H9 (cell line): Measurements from ENCODE around the gene SPTSSA. TPM values are rescaled to one million over a fixed set of nuclear protein-coding genes. Genes with fewer than 3 reads are reported as not detected.

Experiments
- DNase-seq: peaks from one replicate; pipeline ENCODE4 v3.0.0-alpha.2; 2017
- H2AFZ ChIP-seq: one replicate; pipeline ENCODE4 v1.6.1; 2013; ENCODE audit warnings: mild to moderate bottlenecking, low read length, control low read depth, moderate library complexity
- H2AK5ac ChIP-seq: 2 replicates; pipeline ENCODE4 v1.6.1; 2013; ENCODE audit warnings: low read length, control low read depth, mixed read lengths; ENCODE audit not compliant: insufficient read length
- H2BK120ac ChIP-seq: one replicate; pipeline ENCODE4 v1.6.1; 2013; ENCODE audit warnings: low read depth, mild to moderate bottlenecking, low read length, control low read depth, inconsistent platforms; ENCODE audit not compliant: poor library complexity, severe bottlenecking
- H2BK12ac ChIP-seq: 2 replicates; pipeline ENCODE4 v1.6.1; 2013; ENCODE audit warnings: low read length, control low read depth, mixed read lengths, low read depth; ENCODE audit not compliant: insufficient read length
- H2BK15ac ChIP-seq: 2 replicates; pipeline ENCODE4 v1.6.1; 2013; ENCODE audit warnings: low read depth, low read length, control low read depth
- H2BK20ac ChIP-seq: one replicate; pipeline ENCODE4 v1.6.1; 2013; ENCODE audit warnings: low read depth, mild to moderate bottlenecking, low read length, control low read depth, inconsistent platforms; ENCODE audit not compliant: poor library complexity, severe bottlenecking
- H2BK5ac ChIP-seq: 2 replicates; pipeline ENCODE4 v1.6.1; 2013; ENCODE audit warnings: low read length, control low read depth, mixed read lengths; ENCODE audit not compliant: insufficient read length
- H3K14ac ChIP-seq: 2 replicates; pipeline ENCODE4 v1.6.1; 2013; ENCODE audit warnings: low read length, control low read depth; ENCODE audit not compliant: insufficient read depth
- H3K18ac ChIP-seq: 2 replicates; pipeline ENCODE4 v1.6.1; 2013; ENCODE audit warnings: low read depth, mild to moderate bottlenecking, mixed read lengths, low read length, control low read depth; ENCODE audit not compliant: insufficient read length
- H3K23ac ChIP-seq: 2 replicates; pipeline ENCODE4 v1.6.1; 2013; ENCODE audit warnings: low read length, control low read depth, mixed read lengths, low read depth; ENCODE audit not compliant: insufficient read length
- H3K23me2 ChIP-seq: 2 replicates; pipeline ENCODE4 v1.6.1; 2013; ENCODE audit warnings: low read depth, mild to moderate bottlenecking, mixed read lengths, low read length, control low read depth; ENCODE audit not compliant: insufficient read length, poor library complexity, severe bottlenecking
- H3K27ac ChIP-seq: 2 replicates; pipeline ENCODE4 v1.5.1; 2013; ENCODE audit warnings: low read length, control low read depth, mixed read lengths, low read depth; ENCODE audit not compliant: insufficient read length
- H3K27me3 ChIP-seq: 2 replicates; pipeline ENCODE4 v1.6.1; 2013; ENCODE audit warnings: low read length, control low read depth, inconsistent platforms; ENCODE audit not compliant: insufficient read depth
- H3K4ac ChIP-seq: 2 replicates; pipeline ENCODE4 v1.6.1; 2013; ENCODE audit warnings: low read depth, mild to moderate bottlenecking, control low read depth, inconsistent platforms, low read length, moderate library complexity
- H3K4me1 ChIP-seq: 2 replicates; pipeline ENCODE4 v1.6.1; 2013; ENCODE audit warnings: low read length, control low read depth, inconsistent platforms; ENCODE audit not compliant: insufficient read depth
- H3K4me2 ChIP-seq: 2 replicates; pipeline ENCODE4 v1.6.1; 2013; ENCODE audit warnings: low read length, control low read depth, mixed read lengths; ENCODE audit not compliant: insufficient read length, insufficient read depth
- H3K56ac ChIP-seq: 2 replicates; pipeline ENCODE4 v1.6.1; 2013; ENCODE audit warnings: low read depth, mild to moderate bottlenecking, mixed read lengths, low read length, control low read depth; ENCODE audit not compliant: insufficient read length
- H3K79me1 ChIP-seq: 2 replicates; pipeline ENCODE4 v1.6.1; 2013; ENCODE audit warnings: low read depth, mild to moderate bottlenecking, moderate library complexity, low read length, control low read depth, inconsistent platforms; ENCODE audit not compliant: insufficient read depth, poor library complexity, severe bottlenecking
- H3K79me2 ChIP-seq: 2 replicates; pipeline ENCODE4 v1.6.1; 2013; ENCODE audit warnings: low read length, control low read depth, inconsistent platforms; ENCODE audit not compliant: insufficient read depth
- H3K9ac ChIP-seq: 2 replicates; pipeline ENCODE4 v1.6.1; 2013; ENCODE audit warnings: low read length, control low read depth, mixed read lengths; ENCODE audit not compliant: insufficient read length; ENCODE audit errors: extremely low read depth
- H3K9me3 ChIP-seq: one replicate; pipeline ENCODE4 v1.6.1; 2013; ENCODE audit warnings: low read depth, low read length, inconsistent platforms; ENCODE audit not compliant: control insufficient read depth
- H3T11ph ChIP-seq: one replicate; pipeline ENCODE4 v1.6.1; 2013; ENCODE audit warnings: mild to moderate bottlenecking, low read length, control low read depth, inconsistent platforms
- H4K20me1 ChIP-seq: one replicate; pipeline ENCODE4 v1.6.1; 2013; ENCODE audit not compliant: control insufficient read depth, insufficient read length, insufficient read depth
- H4K5ac ChIP-seq: 2 replicates; pipeline ENCODE4 v1.6.1; 2013; ENCODE audit warnings: low read depth, mild to moderate bottlenecking, mixed read lengths, low read length, control low read depth; ENCODE audit not compliant: insufficient read length
- H4K8ac ChIP-seq: replicated peaks from 2 replicates; pipeline ENCODE4 v1.6.1; 2013; ENCODE audit warnings: low read length, control low read depth, mixed read lengths, low read depth; ENCODE audit not compliant: insufficient read length
- H4K91ac ChIP-seq: 2 replicates; pipeline ENCODE4 v1.6.1; 2013; ENCODE audit warnings: low read depth, mild to moderate bottlenecking, moderate library complexity, mixed read lengths, low read length, control low read depth; ENCODE audit not compliant: insufficient read length
- H3K27ac Mint-ChIP-seq, 3 experiments: 2 replicates in 2 of 3; 3 replicates in 1 of 3; pipeline ENCODE4 v1.8.0; 2020 to 2021; ENCODE audit warnings: mixed read lengths in 3 of 3, mild to moderate bottlenecking in 1 of 3, moderate library complexity in 1 of 3
- H3K27me3 Mint-ChIP-seq: 2 replicates; pipeline ENCODE4 v1.8.0; 2021; ENCODE audit warnings: low read depth, mild to moderate bottlenecking, moderate library complexity, mixed read lengths
- H3K36me3 Mint-ChIP-seq, 3 experiments: 2 replicates in 2 of 3; 3 replicates in 1 of 3; pipeline ENCODE4 v1.8.0; 2020 to 2021; ENCODE audit warnings: low read depth in 3 of 3, mixed read lengths in 3 of 3; ENCODE audit not compliant: insufficient read depth in 1 of 3
- H3K4me1 Mint-ChIP-seq, 2 experiments: 2 replicates each; pipeline ENCODE4 v1.8.0; 2020; ENCODE audit warnings: mixed read lengths in 2 of 2
- H3K4me3 Mint-ChIP-seq, 2 experiments: 2 replicates in 1 of 2; 3 replicates in 1 of 2; pipeline ENCODE4 v1.8.0; 2020 to 2021; ENCODE audit warnings: mild to moderate bottlenecking in 2 of 2, mixed read lengths in 2 of 2, moderate library complexity in 1 of 2
- H3K9me3 Mint-ChIP-seq, 2 experiments: 2 replicates in 1 of 2; 3 replicates in 1 of 2; pipeline ENCODE4 v1.8.0; 2020; ENCODE audit warnings: mild to moderate bottlenecking in 2 of 2, mixed read lengths in 2 of 2, moderate library complexity in 1 of 2
- CTCF ChIP-seq: fragments of 200-600 bp; sonication (generic); conservative IDR thresholded peaks from 3 replicates; pipeline ENCODE4 v1.8.0; 2021; ENCODE audit warnings: antibody characterized with exemption, mild to moderate bottlenecking
- WGBS: extraction: QIAGEN DNeasy Blood & Tissue Kit; methylation state at CpG from one replicate; pipeline ENCODE4 v1.1.7; 2013; ENCODE audit warnings: missing lambda C conversion rate, low lambda C conversion rate, mixed read lengths; ENCODE audit not compliant: insufficient read length; ENCODE audit errors: extremely low coverage; 5-methylcytosine and 5-hydroxymethylcytosine counted together
- total RNA-seq: library from RNA; stranded (reverse); gene quantifications from 2 replicates; pipeline ENCODE4 v1.2.1, GENCODE V29; 2021

The SPTSSA gene
- total RNA-seq, 1 experiment from 2014 or later, result 23.3 TPM

DNA sequence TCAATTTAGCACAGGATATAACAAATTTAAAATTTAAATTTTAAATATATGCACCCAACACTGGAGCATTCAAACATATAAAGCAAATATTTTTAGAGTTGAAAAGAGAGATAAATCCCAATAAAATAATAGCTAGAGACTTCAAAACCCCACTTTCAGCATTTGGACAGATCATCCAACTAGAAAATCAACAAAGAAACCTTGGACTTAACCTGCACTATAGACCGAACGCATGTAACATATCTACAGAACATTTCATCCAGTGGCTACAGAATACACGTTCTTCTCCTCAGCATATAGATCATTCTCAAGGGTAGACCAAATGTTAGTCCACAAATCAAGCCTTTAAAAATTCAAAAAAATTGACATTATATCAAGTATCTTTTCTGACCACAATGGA is 64.0 kb downstream of the SPTSSA start:
- H3K4me3 Mint-ChIP-seq, result no peak overlapping the region
- Histone ChIP-seq H4K91ac (no peak overlapping the region), H3K23me2 (no peaks in the 10 kb centered on the region), H3K14ac (no peak overlapping the region), H2BK12ac (no peak overlapping the region), H3K9ac (no peak overlapping the region), H2AFZ (no peak overlapping the region), H3K27me3 (no peaks in the 10 kb centered on the region), H2BK120ac (no peak overlapping the region), H3K9me3 (no peaks in the 10 kb centered on the region), H2BK5ac (no peak overlapping the region), H4K5ac (no peak overlapping the region), H4K20me1 (no peaks in the 10 kb centered on the region), H2BK15ac (no peak overlapping the region), H3T11ph (no peak overlapping the region), H3K79me1 (no peaks in the 10 kb centered on the region), H3K18ac (no peak overlapping the region), H2BK20ac (no peak overlapping the region), H3K4me2 (no peak overlapping the region), H3K79me2 (no peaks in the 10 kb centered on the region), H2AK5ac (no peak overlapping the region), H3K4me1 (no peaks in the 10 kb centered on the region), H4K8ac (no peak overlapping the region), H3K56ac (no peak overlapping the region), H3K27ac (no peak overlapping the region), H3K4ac (no peak overlapping the region), H3K23ac (no peak overlapping the region)
- peaks cover 4% of the 10 kb centered on the region for H3K27me3 Mint-ChIP-seq
- H3K4me1 Mint-ChIP-seq, result no peaks in the 10 kb centered on the region
- no peak overlapping the region for H3K27ac Mint-ChIP-seq
- H3K9me3 Mint-ChIP-seq, result peaks cover 0 to 6% of the 10 kb centered on the region in 2 experiments; a peak in 4 of 5 replicates
- H3K36me3 Mint-ChIP-seq, result no peaks in the 10 kb centered on the region
- no peak for TF ChIP-seq CTCF
- no peak for DNase-seq
- WGBS, result no CpG with 5 or more reads among the region's 3 CpGs
